OCI-M1 (cell line): ENCODE measurements around the gene THSD7A.

ENCODE experiments used
- DNase-seq: peaks from one replicate; lab custom pipeline; 2025; lab: John Stamatoyannopoulos, UW

The THSD7A gene

DNA sequence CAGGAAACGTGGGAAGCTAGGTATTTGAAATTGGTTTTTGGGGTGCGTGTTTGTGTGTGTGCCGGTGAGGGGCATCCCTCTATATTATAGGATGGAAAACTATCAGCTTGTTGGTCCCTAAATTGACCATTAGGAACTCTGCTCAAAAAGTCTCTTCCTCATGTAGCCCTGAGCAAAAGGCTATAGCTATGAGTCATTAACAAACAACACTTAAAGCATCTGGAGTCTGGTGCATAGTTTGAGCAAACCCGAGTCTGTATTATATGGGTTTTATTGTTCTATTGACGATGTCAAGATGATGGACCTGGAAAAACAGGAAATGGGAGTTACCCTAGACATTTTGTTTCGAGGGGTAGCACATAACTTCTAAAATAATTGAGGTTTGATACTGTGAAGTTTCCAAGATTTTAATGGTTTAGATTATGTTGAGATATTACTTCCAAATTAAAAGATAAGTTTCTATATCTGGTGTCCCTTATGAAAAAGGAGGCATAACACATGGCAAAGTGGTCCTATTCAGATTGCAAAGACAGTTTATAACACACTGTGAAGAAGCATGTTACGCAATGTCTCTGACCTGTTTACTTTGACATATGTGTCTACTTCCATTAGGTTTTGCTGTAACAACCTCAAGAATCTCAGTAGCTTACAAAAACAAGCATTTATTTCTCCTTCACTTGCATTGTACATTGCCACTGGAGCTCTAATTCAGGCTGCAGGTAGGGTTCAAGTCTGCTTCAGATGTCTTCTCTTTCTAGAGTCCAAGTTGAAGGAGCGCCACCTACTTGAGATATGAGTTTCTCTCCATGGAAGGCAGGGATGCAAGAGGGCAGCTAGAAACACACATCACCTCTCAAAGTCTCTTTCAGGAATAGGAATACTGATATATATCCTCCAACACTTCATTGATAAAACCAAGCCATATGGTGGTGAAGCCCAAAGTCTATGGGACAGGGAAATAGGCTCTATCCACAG is 500.6 kb downstream of the THSD7A start:
- no peak for DNase-seq

DNA sequence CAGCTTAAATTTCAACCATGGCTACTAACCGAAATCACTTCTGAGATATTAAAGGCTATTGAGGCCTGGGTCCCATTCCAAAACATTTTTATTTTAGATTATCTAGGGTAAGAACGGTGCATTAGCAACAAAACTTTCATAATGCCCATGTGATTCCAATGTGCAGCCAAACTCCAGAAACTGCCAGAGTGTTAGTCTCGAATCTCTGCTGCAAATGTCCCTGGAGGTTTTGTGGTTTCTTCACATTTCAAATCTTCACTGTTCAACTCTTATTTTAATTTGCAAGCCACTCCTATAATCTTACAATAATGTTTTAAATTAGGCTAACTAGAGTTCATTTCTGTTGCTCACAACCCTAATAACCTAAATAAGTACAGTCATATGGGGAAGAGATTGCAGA is 501.3 kb downstream of the THSD7A start:
- DNase-seq = no peak

DNA sequence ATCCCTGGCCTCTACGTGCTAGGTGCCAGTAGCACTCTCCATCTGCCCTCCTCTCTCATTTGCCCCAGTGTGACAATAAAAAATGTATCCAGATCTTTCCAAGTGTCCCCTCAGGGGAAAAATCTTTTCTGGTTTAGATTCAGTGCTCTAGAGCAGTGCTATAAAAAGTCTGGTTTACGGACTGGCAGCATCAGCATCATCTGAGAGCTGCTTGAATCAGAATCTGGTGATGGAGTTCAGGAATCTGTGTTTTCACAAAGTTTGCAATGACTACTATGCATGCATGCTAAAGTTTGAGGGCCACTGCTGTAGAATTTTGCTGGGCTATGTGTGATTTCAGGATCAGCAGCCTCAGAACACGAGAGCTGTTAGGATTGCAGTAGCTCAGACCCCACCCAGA is 501.8 kb downstream of the THSD7A start:
- no peak for DNase-seq

DNA sequence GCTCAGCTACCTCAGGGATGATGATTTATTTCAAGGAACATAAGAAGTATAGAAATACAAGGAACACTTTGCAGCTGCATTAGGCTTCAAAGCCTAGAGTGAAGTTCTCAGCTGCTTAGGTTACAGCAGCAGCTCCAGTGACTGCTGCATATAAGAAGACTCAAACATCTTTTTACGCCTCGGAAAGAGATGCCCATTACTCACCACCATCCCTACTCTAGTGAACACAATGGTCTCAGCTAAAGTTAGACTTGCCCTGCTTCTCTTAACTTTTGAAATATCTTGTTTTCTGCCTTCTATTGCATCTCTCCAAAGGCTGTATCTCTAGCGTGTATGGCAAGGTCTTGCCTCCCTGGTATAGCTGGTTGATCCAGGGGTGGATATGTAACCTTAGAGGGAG is 502.4 kb downstream of the THSD7A start:
- DNase-seq = no peak

DNA sequence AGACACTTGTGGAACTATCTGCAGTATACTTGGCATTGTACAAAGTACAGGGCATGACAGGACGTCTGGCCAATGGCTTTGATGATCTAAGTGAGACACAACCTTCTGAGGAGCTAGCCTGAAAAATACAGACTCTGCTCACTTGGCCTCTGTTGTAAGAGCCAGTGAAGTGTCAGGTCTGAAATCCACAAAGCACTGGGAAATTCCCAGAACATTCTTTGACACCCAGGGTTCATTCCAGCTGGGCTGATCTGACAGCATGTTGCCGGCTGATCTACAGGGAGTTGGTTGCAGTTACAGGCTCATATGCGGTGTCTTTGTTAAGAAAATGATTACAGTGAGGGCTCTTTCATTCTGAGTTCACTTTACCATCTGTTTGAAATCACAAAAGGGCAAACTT is 503.7 kb downstream of the THSD7A start:
- no peak for DNase-seq

DNA sequence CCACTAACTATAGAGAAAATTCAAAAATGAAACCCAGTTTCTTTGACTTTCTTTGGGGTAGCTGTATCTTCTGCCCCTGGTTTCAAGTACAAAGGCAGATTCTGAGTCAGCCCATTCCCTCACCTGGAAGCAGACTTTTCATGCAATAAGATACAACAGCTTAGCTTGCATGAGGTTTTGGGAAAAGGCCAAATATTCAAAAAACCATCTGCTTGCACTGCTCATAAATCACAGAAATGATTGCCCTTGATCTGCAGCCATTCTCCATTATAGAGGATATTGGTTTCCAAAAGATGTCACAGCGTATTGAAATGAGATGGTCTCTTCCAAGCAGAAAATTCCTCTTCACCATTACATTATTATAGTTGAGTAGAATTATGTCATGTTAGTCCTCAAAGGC is 504.4 kb downstream of the THSD7A start:
- no peak for DNase-seq
